Vagina (tissue), 2 donors: ENCODE results near the gene PPP1R14B.

ENCODE experiments used
- CTCF ChIP-seq, 3 experiments: fragments of 450-650 bp in 2 of 3; fragments of 200-600 bp in 1 of 3; sonication (generic) in 1 of 3; IDR thresholded peaks; one replicate each; pipeline ENCODE4 v1.5.1; 2017 to 2019; ENCODE audit warnings: antibody characterized with exemption in 3 of 3, mild to moderate bottlenecking in 2 of 3, moderate library complexity in 2 of 3
- POLR2A ChIP-seq, 2 donors: fragments of 450-650 bp; IDR thresholded peaks; one replicate each; pipeline ENCODE4 v1.6.1; 2017; ENCODE audit warnings: antibody characterized with exemption in 2 of 2, mild to moderate bottlenecking in 2 of 2, moderate library complexity in 2 of 2

- no peak for TF ChIP-seq CTCF (IDR thresholded peaks at IDR 0.05)
- no peak for TF ChIP-seq POLR2A (IDR thresholded peaks at IDR 0.05)
Measured at GRCh38 chr11:64208796-64209562, 37.8 kb downstream of the PPP1R14B start.
